Mesenchymal stem cell (in vitro differentiated cells and primary cell): ENCODE data around the gene RGPD3.
"Not testable (repeated sequence)": the region's sequence is repeated elsewhere in the genome, so short reads cannot be mapped to it uniquely, and the experiment has no call there.

ENCODE experiments used
- DNase-seq: peaks from one replicate; pipeline ENCODE4 v3.0.0-alpha.2; 2013
- H2AFZ ChIP-seq: one replicate; pipeline ENCODE4 v1.6.1; 2013; ENCODE audit warnings: low read depth, mild to moderate bottlenecking, control low read depth, inconsistent platforms, low read length, moderate library complexity
- H2AK5ac ChIP-seq: 2 replicates; pipeline ENCODE4 v1.6.1; 2013; ENCODE audit warnings: low read length, moderate library complexity, mild to moderate bottlenecking, inconsistent platforms; ENCODE audit not compliant: severe bottlenecking
- H2BK120ac ChIP-seq: one replicate; pipeline ENCODE4 v1.6.1; 2013; ENCODE audit warnings: low read depth, mild to moderate bottlenecking, inconsistent platforms, low read length, moderate library complexity
- H2BK12ac ChIP-seq, 2 experiments: one replicate each; pipeline ENCODE4 v1.6.1; 2013; ENCODE audit warnings: inconsistent platforms in 2 of 2, low read length in 2 of 2, mild to moderate bottlenecking in 2 of 2, moderate library complexity in 2 of 2, control low read depth in 1 of 2
- H2BK15ac ChIP-seq: one replicate; pipeline ENCODE4 v1.6.1; 2013; ENCODE audit warnings: mild to moderate bottlenecking, low read depth, inconsistent platforms; ENCODE audit not compliant: poor library complexity, severe bottlenecking
- H2BK5ac ChIP-seq: 2 replicates; pipeline ENCODE4 v1.6.1; 2013; ENCODE audit warnings: low read depth, mild to moderate bottlenecking, low read length, control low read depth, inconsistent platforms; ENCODE audit not compliant: poor library complexity, severe bottlenecking
- H3K14ac ChIP-seq, 2 experiments: one replicate each; pipeline ENCODE4 v1.6.1; 2013; ENCODE audit warnings: inconsistent platforms in 2 of 2, low read length in 2 of 2, control low read depth in 1 of 2, mild to moderate bottlenecking in 1 of 2, moderate library complexity in 1 of 2
- H3K18ac ChIP-seq, 2 experiments: one replicate each; pipeline ENCODE4 v1.6.1; 2013; ENCODE audit warnings: inconsistent platforms in 2 of 2, low read length in 2 of 2, control low read depth in 1 of 2, low read depth in 1 of 2, mild to moderate bottlenecking in 1 of 2
- H3K23ac ChIP-seq, 2 experiments: one replicate each; pipeline ENCODE4 v1.6.1; 2013; ENCODE audit warnings: inconsistent platforms in 2 of 2, low read length in 2 of 2, mild to moderate bottlenecking in 2 of 2, moderate library complexity in 2 of 2, control low read depth in 1 of 2
- H3K27ac ChIP-seq: 2 replicates; pipeline ENCODE4 v1.5.1; 2013; ENCODE audit warnings: mild to moderate bottlenecking, moderate library complexity, low read length, control low read depth, inconsistent platforms; ENCODE audit not compliant: poor library complexity, severe bottlenecking
- H3K27me3 ChIP-seq, 2 experiments: 2 replicates each; pipeline versions ENCODE4 v1.6.1 to v1.7.0; 2013; ENCODE audit warnings: low read length in 2 of 2, mild to moderate bottlenecking in 2 of 2, moderate library complexity in 2 of 2, control low read depth in 1 of 2, inconsistent platforms in 1 of 2; ENCODE audit not compliant: control insufficient read depth in 1 of 2, insufficient read depth in 1 of 2
- H3K36me3 ChIP-seq, 2 experiments: 2 replicates each; pipeline versions ENCODE4 v1.6.1 to v1.7.0; 2013; ENCODE audit warnings: low read length in 2 of 2, control low read depth in 1 of 2, inconsistent platforms in 1 of 2, low read depth in 1 of 2, mild to moderate bottlenecking in 1 of 2; ENCODE audit not compliant: insufficient read depth in 2 of 2, control insufficient read depth in 1 of 2
- H3K4ac ChIP-seq, 2 experiments: one replicate each; pipeline ENCODE4 v1.6.1; 2013; ENCODE audit warnings: inconsistent platforms in 2 of 2, low read length in 2 of 2, mild to moderate bottlenecking in 2 of 2, moderate library complexity in 2 of 2, control low read depth in 1 of 2, low read depth in 1 of 2
- H3K4me1 ChIP-seq: 2 replicates; pipeline ENCODE4 v1.6.1; 2013; ENCODE audit warnings: low read depth, low read length, control low read depth; ENCODE audit not compliant: control insufficient read depth, insufficient read depth
- H3K4me2 ChIP-seq: 2 replicates; pipeline ENCODE4 v1.6.1; 2013; ENCODE audit warnings: low read length, mild to moderate bottlenecking, inconsistent platforms; ENCODE audit not compliant: poor library complexity, severe bottlenecking
- H3K4me3 ChIP-seq, 2 experiments: 2 replicates each; pipeline versions ENCODE4 v1.5.1 to v1.7.0; 2013; ENCODE audit warnings: low read length in 2 of 2, mild to moderate bottlenecking in 2 of 2, control low read depth in 1 of 2, low read depth in 1 of 2; ENCODE audit not compliant: insufficient read depth in 1 of 2
- H3K79me1 ChIP-seq: replicated peaks from 2 replicates; pipeline ENCODE4 v1.6.1; 2013; ENCODE audit warnings: mild to moderate bottlenecking, control low read depth, low read length, inconsistent platforms; ENCODE audit not compliant: poor library complexity, severe bottlenecking
- H3K9ac ChIP-seq: 2 replicates; pipeline ENCODE4 v1.7.0; 2013; ENCODE audit warnings: mild to moderate bottlenecking, low read length, moderate library complexity
- H3K9me3 ChIP-seq: 2 replicates; pipeline ENCODE4 v1.7.0; 2013; ENCODE audit warnings: mild to moderate bottlenecking, low read length; ENCODE audit not compliant: control insufficient read depth
- H4K8ac ChIP-seq: one replicate; pipeline ENCODE4 v1.6.1; 2013; ENCODE audit warnings: inconsistent platforms, mild to moderate bottlenecking, low read length, moderate library complexity
- H4K91ac ChIP-seq: one replicate; pipeline ENCODE4 v1.6.1; 2013; ENCODE audit warnings: mild to moderate bottlenecking, low read length, inconsistent platforms
- WGBS: methylation state at CpG from one replicate; pipeline ENCODE4 v1.1.7; 2013; ENCODE audit warnings: mixed read lengths; 5-methylcytosine and 5-hydroxymethylcytosine counted together

The RGPD3 gene

GRCh38 chr2:106510791-106511190, 42.6 kb upstream of the RGPD3 start:
- H2BK15ac ChIP-seq, H3K79me1 ChIP-seq, DNase-seq, H3K4me2 ChIP-seq, H3K18ac ChIP-seq, H3K4me1 ChIP-seq, H3K23ac ChIP-seq, H3K4ac ChIP-seq, H2BK5ac ChIP-seq, H3K14ac ChIP-seq, H3K9me3 ChIP-seq, H3K27me3 ChIP-seq, H2AFZ ChIP-seq, H2BK12ac ChIP-seq, H3K27ac ChIP-seq, H2BK120ac ChIP-seq, H4K8ac ChIP-seq, H3K36me3 ChIP-seq, H3K4me3 ChIP-seq, H3K9ac ChIP-seq, H4K91ac ChIP-seq, H2AK5ac ChIP-seq: not testable (repeated sequence)
- 46% methylated on average over 2 of the region's 4 CpGs for WGBS

GRCh38 chr2:106509374-106509770, 41.2 kb upstream of the RGPD3 start:
- H3K27me3 ChIP-seq, DNase-seq, H3K18ac ChIP-seq, H3K4ac ChIP-seq, H3K4me3 ChIP-seq, H3K36me3 ChIP-seq, H3K4me1 ChIP-seq, H3K79me1 ChIP-seq, H3K4me2 ChIP-seq, H3K27ac ChIP-seq, H4K8ac ChIP-seq, H2BK120ac ChIP-seq, H3K9me3 ChIP-seq, H3K23ac ChIP-seq, H2BK12ac ChIP-seq, H4K91ac ChIP-seq, H3K9ac ChIP-seq, H2AK5ac ChIP-seq, H3K14ac ChIP-seq, H2BK5ac ChIP-seq, H2BK15ac ChIP-seq, H2AFZ ChIP-seq: not testable (repeated sequence)
- WGBS, result 66% methylated on average over 2 of the region's 6 CpGs

GRCh38 chr2:106508660-106509373, 40.6 kb upstream of the RGPD3 start:
- WGBS, result 76% methylated on average over 5 of the region's 11 CpGs
- not testable (repeated sequence) for H2BK12ac ChIP-seq, H3K4me3 ChIP-seq, H3K4me1 ChIP-seq, H3K4me2 ChIP-seq, H3K27ac ChIP-seq, H3K9me3 ChIP-seq, H2BK15ac ChIP-seq, DNase-seq, H3K79me1 ChIP-seq, H2AFZ ChIP-seq, H2BK5ac ChIP-seq, H4K8ac ChIP-seq, H3K9ac ChIP-seq, H3K14ac ChIP-seq, H2BK120ac ChIP-seq, H3K18ac ChIP-seq, H3K23ac ChIP-seq, H2AK5ac ChIP-seq, H3K4ac ChIP-seq, H3K36me3 ChIP-seq, H3K27me3 ChIP-seq, H4K91ac ChIP-seq

GRCh38 chr2:106506002-106506687, 37.9 kb upstream of the RGPD3 start:
- not testable (repeated sequence) for H3K4me3 ChIP-seq, H3K4me1 ChIP-seq, H2AK5ac ChIP-seq, H2AFZ ChIP-seq, H3K4me2 ChIP-seq, H3K9me3 ChIP-seq, H3K27me3 ChIP-seq, H2BK120ac ChIP-seq, H3K4ac ChIP-seq, H3K18ac ChIP-seq, H4K8ac ChIP-seq, H3K23ac ChIP-seq, H3K27ac ChIP-seq, H3K14ac ChIP-seq, H2BK15ac ChIP-seq, H2BK5ac ChIP-seq, H3K36me3 ChIP-seq, DNase-seq, H3K9ac ChIP-seq, H4K91ac ChIP-seq, H3K79me1 ChIP-seq, H2BK12ac ChIP-seq
- 83% methylated on average over 3 of the region's 9 CpGs for WGBS
